Dermis blood vessel endothelial cell (primary cell): ENCODE data around the gene MYNN. TPM values are rescaled to one million over a fixed set of nuclear protein-coding genes. Genes with fewer than 3 reads are reported as not detected.

Source experiments
- DNase-seq: peaks from one replicate; pipeline ENCODE4 v3.0.0; 2010
- total RNA-seq: library from RNA; depleted of rRNA; stranded (reverse); fragments of >200 nt; gene quantifications from 2 replicates; pipeline ENCODE4 v1.2.3, GENCODE V29; 2014

Gene MYNN
- total RNA-seq, 1 donor from 2014 or later: 26.9 TPM

- DNase-seq: no peak
Measured at GRCh38 chr3:169780742-169781141, 7.5 kb downstream of the MYNN start.

- DNase-seq: no peak
Measured at GRCh38 chr3:169781209-169781855, 8.1 kb downstream of the MYNN start.

DNA sequence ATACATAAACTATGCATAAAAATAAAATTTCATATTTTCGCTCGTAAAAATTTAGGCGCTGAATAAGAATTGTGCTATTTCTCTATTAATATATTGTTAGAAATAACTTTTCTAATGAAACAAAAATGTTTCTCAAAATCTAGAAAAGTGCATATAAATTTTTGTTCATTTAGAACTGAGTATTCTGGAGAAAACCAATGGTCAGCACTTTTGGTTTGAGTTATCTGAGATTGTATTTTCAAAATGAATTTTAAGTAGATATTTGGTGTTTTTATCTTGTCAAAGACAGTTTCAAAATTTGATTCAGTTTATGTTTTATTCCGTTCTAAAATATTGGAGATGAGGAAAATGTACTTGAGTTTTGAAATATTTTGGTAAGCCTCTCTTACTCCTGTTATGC lies 13.9 kb downstream of the MYNN start:
- no peak for DNase-seq

DNA sequence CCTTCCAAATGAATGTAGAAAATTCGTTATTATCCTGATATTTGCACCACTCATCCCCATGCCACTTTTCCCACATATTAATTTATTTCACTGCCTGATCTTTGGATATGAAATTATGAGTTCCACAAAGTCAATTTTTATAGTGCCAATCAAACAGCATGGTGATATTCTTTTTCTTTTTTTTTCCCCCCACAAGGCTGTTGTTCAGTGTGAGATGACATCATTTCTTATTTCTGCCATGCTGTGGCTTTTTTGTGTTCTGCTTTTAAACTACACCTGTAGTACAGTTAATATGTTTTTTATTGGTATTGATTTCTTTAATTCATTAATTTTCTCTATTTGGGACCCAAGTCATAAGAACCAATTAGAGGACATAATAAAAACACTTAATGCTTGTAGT lies 14.6 kb downstream of the MYNN start:
- DNase-seq: no peak

GRCh38 chr3:169790219-169790618 lies 17.0 kb downstream of the MYNN start:
- DNase-seq: no peak

GRCh38 chr3:169790687-169791429 lies 17.7 kb downstream of the MYNN start:
- DNase-seq: no peak

DNA sequence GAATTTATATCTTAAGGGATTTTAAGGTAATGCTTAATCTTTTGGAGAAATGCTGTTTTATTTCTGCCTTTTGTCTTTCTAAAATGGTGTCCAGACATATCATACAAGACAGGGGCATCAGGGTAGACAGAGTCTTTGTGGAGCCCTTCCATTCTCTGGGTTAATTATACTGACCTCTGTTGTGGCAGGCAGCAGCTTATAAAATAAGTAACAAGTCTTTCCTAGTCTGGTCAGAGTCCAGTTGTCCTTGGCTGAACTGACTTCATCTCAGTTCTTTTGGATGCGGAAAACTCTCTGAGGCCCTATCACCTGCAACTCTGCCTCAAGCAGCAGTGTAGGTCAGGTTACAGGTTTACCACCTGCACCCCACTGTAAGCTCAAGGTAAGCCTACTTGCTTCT lies 19.2 kb downstream of the MYNN start:
- no peak for DNase-seq

GRCh38 chr3:169804681-169805080 lies 31.5 kb downstream of the MYNN start:
- DNase-seq: no peak

DNA sequence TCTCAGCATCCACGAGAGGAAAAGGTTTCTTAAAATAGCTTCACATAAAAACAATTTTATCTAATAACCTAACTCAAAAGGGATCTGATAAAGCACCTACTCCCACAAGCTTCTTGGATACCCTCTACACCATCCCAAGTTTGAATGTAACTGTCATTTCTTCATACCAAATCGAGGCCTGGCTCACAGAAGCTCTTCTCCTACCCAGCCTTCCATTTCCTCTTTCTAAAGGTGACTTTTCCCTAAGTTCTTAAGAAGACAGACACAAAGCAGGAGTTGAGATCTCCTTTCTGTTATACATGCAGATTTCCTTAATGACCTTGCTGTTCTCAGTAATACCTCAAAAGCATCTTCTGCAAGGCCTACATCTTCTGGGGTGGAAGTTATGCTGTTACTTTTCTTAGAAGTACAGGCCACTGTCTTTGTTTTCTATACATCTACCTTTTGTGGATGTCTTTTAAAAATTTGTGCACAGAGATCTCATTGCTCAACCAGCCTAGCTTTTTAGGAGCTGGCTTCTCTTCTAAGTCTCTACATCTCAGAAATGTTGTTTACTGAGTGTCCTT lies 36.1 kb downstream of the MYNN start:
- DNase-seq: no peak

- peak; percentile 36 for DNase-seq
Measured at GRCh38 chr3:169811631-169812331, 38.6 kb downstream of the MYNN start.

DNA sequence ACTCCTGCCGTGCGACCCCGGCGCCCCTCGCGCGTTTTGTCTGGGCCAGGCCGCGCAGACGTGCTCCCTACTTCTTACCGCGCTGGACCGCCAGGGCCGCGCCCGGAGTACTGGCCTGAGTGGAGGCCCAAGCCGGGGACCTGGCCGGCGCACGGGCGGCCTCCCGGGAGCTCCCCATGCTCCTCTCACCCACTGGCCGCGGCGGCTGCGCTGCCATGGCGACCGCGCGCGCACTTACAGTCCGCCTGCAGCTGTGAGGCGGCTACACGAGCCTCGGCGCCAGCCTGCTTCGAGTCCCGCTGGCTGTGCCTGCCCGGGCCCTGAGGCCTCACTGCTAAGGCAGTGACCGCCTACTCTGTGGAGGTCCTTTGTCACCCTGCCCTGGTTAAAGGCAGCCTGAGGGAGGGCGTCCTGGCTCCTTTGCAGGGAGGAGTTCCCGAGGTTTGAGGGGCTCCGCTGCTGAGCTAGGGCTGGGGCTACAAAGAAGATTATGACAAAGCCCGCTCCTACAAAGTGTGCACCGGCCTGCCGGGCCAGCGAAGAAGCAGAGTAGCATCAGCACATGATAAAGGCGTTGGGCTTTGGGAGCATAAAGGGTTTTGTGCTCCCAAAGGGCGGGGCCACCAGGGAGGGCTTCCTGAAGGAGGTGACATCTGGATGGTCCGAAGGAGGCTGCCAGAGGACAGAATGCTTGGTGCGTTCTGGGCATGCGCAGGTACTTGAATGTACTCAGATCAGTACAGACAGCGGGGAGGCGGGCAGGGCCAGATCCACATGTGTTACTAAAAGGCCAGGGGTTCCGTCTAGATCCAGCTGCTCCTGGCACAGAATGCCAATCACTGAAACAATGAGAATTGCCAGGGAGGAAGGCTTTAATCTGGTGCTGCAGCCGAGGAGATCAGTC lies 39.4 kb downstream of the MYNN start, which contains the start of the genes LRRC34 and LRRIQ4:
Gene LRRC34, minus strand, starts transcription at position 573 of the 904 bp plus-strand sequence. Its CDS starts 356 bp downstream, at position 217.
Gene LRRIQ4, plus strand, starts transcription at position 539 of the 904 bp plus-strand sequence. CDS start 9,052 bp downstream, outside the sequence.
- peak; percentile 75 for DNase-seq

GRCh38 chr3:169813278-169813677 lies 40.1 kb downstream of the MYNN start:
- no peak for DNase-seq

- DNase-seq: peak; percentile 40
Measured at GRCh38 chr3:169813757-169814517, 40.7 kb downstream of the MYNN start.

- DNase-seq: no peak
Measured at GRCh38 chr3:169815590-169816150, 42.5 kb downstream of the MYNN start.

DNA sequence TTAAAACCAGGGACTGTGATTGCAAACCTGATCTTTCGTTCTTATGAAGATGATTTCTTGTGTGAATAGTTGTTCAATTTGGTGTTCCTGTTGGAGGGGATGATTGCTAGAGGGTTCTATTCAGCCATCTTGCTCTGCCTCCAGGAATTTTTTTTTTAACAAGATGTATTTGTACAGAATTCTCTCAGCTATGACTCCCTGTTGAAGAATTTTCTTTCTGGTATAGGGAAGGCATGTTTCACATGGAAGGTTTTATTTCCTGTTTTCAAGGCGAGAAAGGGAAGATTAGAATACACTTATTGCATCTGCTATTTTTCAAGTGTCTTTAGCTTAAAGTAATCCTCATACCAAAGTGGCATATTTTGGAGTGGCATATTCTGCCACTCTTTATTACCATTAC lies 45.1 kb downstream of the MYNN start:
- no peak for DNase-seq

DNA sequence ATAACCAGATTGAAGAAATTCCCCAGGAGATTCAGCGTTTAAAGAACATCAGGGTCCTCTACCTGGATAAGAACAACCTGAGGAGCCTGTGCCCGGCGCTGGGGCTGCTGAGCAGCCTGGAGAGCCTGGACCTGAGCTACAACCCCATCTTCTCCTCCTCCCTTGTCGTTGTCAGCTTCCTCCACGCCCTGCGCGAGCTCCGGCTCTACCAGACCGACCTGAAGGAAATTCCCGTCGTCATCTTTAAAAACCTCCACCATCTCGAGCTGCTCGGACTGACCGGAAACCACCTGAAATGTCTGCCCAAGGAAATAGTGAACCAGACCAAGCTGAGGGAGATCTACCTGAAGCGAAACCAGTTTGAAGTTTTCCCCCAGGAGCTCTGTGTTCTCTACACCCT lies 48.9 kb downstream of the MYNN start:
- no peak for DNase-seq

DNA sequence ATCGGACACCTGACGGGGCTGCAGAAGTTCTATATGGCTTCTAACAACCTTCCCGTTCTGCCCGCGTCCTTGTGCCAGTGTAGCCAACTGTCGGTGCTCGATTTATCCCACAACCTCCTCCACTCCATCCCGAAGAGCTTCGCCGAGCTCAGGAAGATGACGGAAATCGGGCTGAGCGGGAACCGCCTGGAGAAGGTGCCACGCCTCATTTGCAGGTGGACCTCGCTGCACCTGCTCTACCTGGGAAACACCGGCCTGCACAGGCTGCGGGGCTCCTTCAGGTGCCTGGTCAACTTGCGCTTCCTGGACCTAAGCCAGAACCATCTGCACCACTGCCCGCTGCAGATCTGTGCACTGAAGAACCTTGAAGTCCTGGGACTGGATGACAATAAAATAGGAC lies 49.3 kb downstream of the MYNN start:
- DNase-seq: no peak

DNA sequence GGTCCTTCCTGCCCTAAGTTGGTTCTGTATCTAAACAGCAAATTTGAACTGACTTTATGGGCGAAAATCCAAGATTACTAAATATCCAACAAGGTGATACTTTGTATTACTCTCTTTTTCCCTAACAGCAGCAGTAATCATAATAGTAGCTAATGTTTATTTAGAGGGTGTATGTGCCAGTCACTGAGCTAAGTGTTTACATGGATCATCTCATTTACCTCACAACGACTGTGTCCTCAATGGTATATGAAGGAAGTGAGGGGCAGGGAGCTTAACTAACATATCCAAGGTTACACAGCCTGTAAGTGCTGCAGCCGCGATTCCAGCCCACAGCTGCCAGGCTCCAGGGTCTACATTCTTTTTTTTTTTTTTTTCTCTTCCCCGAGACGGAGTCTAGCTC lies 49.8 kb downstream of the MYNN start:
- DNase-seq: no peak

DNA sequence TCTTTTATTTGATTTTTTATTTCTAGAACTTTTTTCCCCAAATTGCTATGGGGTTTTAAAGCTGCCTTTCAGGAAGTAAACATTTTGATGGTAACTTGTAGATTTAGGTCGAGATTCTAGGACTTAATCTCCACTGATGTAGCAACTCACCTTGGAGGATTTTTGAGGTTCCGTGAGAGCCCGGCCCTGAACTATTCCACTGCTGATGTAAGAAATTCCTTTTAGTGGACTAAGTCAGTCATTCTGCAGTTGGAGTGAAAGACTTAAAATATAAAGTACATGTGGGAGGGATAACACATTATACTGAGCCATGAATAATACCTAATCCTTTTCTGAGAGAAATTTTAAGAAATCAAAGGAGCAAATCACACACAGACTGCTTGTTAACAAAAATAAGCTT lies 52.1 kb downstream of the MYNN start:
- DNase-seq: no peak

DNA sequence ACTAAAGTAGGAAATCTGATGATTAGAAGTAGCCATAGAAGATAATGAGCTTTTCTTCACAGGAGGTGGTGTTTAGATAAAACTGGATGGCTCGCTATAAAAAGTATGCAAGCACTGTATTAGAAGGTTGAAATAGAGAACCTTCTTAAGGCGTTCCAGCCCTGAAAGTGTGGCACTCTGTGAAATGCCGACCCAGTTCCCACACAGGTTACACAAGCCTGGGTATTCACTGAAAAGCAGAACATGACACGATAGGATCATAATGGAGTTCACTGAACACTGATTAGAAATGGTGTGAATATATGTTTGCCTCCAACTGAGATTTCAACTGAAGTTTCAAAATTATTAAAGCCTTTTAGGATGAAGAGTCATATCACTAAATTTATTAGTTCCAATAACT lies 54.5 kb downstream of the MYNN start:
- no peak for DNase-seq

DNA sequence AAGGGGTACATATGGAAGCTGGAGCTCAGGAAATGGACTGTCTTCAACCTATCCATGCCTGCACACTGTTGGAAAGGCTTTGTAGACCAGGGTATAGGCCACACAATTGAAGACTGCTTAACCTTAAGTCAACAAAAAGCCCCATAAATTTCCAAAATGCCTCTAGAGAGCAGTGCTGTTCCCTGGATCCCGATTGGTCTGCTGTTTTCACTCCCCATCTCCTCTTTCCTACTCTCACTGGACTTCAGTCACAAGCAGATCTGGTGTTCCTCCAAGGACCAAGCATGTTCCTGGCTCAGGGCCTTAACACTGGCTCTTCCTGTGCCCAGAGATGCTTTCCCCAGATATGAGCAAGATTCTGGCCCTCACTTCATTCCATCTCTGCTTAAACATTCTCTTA lies 62.3 kb downstream of the MYNN start:
- no peak for DNase-seq
